Neural cell (in vitro differentiated cells): ENCODE results near the gene CEP89.
"Not testable (repeated sequence)": the region's sequence is repeated elsewhere in the genome, so short reads cannot be mapped to it uniquely, and the experiment has no call there.

ENCODE experiments used
- CTCF ChIP-seq: fragments of 450-650 bp; IDR thresholded peaks from 2 replicates; pipeline ENCODE4 v1.5.1; 2014; ENCODE audit warnings: antibody characterized with exemption, mild to moderate bottlenecking, moderate library complexity; ENCODE audit not compliant: poor library complexity, severe bottlenecking
- EZH2 ChIP-seq: fragments of 200-600, 300-800 bp; shearing (Covaris generic), sonication (generic); IDR thresholded peaks from 2 replicates; pipeline ENCODE4 v1.6.1; 2014; ENCODE audit warnings: antibody characterized with exemption, low read length, borderline replicate concordance, mild to moderate bottlenecking; ENCODE audit not compliant: insufficient read depth, poor library complexity, severe bottlenecking

- TF ChIP-seq CTCF, EZH2: not testable (repeated sequence)
Measured at GRCh38 chr19:32979807-32980206, 8.0 kb upstream of the CEP89 start.
